ENCODE data around the gene SGCA. TPM values are rescaled to one million over a fixed set of nuclear protein-coding genes. Genes with fewer than 3 reads are reported as not detected.

The SGCA gene
- total and polyA plus RNA-seq, 2 donors (not counting 3 experiments of a cell fraction or from before 2014, with no cell fraction given), result not detected

- POLR2A ChIA-PET, result no interaction called here
- Histone ChIP-seq H3K4me2 (ENCODE audit: insufficient read depth, low read length) (peak overlapping the region; percentile 15), H2AFZ (ENCODE audit: low read depth, low read length) (no peak overlapping the region)
Observed at GRCh38 chr17:50127697-50128361, 38.0 kb upstream of the SGCA start.

More at GRCh38 chr17:50127697-50128361, 38.0 kb upstream of the SGCA start:
- BruUV-seq (replicated peaks), result no TSS peak
- H3K27me3 ChIP-seq (ENCODE audit: control insufficient read depth in 2 of 2, insufficient read depth in 2 of 2, low read length in 2 of 2), result no peaks in the 10 kb centered on the region
- no peaks in the 10 kb centered on the region for H3K9me1 ChIP-seq (replicated peaks; ENCODE audit: control insufficient read depth, extremely low read depth, insufficient read depth, low read length)
- peak; percentile 51 for DNase-seq (ENCODE audit: low read depth, low spot score)
- H4K20me1 ChIP-seq (replicated peaks; ENCODE audit: control insufficient read depth, extremely low read depth, insufficient read depth, low read length), result no peaks in the 10 kb centered on the region
- dilution Hi-C loops (cut with MboI; ENCODE audit: extremely low pct_ligation_motif_present, low sequenced_read_pairs) (no loop called here), intact Hi-C loops (cut with micrococcal nuclease) (loop anchor here (1.0 kb wide), 1 partner anchor 33 kb away; the partner anchor contains the start of gene PDK2)
- TF ChIP-seq POLR2A (IDR thresholded peaks at IDR 0.05; ENCODE audit: low read depth, low read length) (peak; percentile 23), CTCF (IDR thresholded peaks at IDR 0.05; ENCODE audit: extremely low read depth in 1 of 2, insufficient read depth in 1 of 2, low read depth in 1 of 2, low read length in 2 of 2) (no peak), MYC (IDR thresholded peaks at IDR 0.05; ENCODE audit: low read depth, low read length) (no peak), GATA2 (IDR thresholded peaks at IDR 0.05; ENCODE audit: insufficient read depth, insufficient read length, low read depth, low read length) (peak; percentile 69), JUN (IDR thresholded peaks at IDR 0.05; ENCODE audit: borderline replicate concordance, insufficient read depth, insufficient read length, low read depth) (no peak), FOS (IDR thresholded peaks at IDR 0.05; ENCODE audit: borderline replicate concordance, insufficient read depth, low read length) (no peak), MAX (IDR thresholded peaks at IDR 0.05; ENCODE audit: insufficient read depth, insufficient read length) (no peak), POLR2AphosphoS5 (IDR thresholded peaks at IDR 0.05; ENCODE audit: insufficient read depth, low read depth, low read length) (peak; percentile 60), EZH2 (IDR thresholded peaks at IDR 0.05; ENCODE audit: borderline replicate concordance, low read depth, low read length, severe bottlenecking) (no peak)
- CTCF ChIA-PET, result interaction anchor here (1.4 to 3.9 kb wide), 3 partner anchors 11 to 34 kb away, joined by 5 to 15 read pairs (median 8); no protein-coding TSS in a partner anchor
- no peak overlapping the region for H3K4me3 ChIP-seq (replicated peaks in 1 of 3; ENCODE audit: insufficient read depth in 1 of 3, low read depth in 1 of 3, low read length in 3 of 3)
- H3K36me3 ChIP-seq (ENCODE audit: control insufficient read depth in 2 of 2, extremely low read depth in 1 of 2, insufficient read depth in 2 of 2, low read length in 2 of 2), result no peaks in the 10 kb centered on the region
- peaks cover 31% of the 10 kb centered on the region for H3K4me1 ChIP-seq (ENCODE audit: control insufficient read depth, extremely low read depth, insufficient read depth, low read length)
- H3K9me3 ChIP-seq (replicated peaks; ENCODE audit: control insufficient read depth, insufficient read depth, low read length), result no peaks in the 10 kb centered on the region
- H3K79me2 ChIP-seq (ENCODE audit: control insufficient read depth, insufficient read depth, low read length), result no peaks in the 10 kb centered on the region
- FAIRE-seq, result peak; percentile 94
- no peak overlapping the region for H3K9ac ChIP-seq (replicated peaks; ENCODE audit: extremely low read depth, insufficient read depth, low read length)
- H3K27ac ChIP-seq (ENCODE audit: insufficient read depth, low read depth, low read length), result no peak overlapping the region

Measured in endothelial cell of umbilical vein (primary cell).